Activated CD4-positive, alpha-beta T cell treated with anti-CD3 and anti-CD28 coated beads, Interleukin-2, amount 50 U/mL, for 48 hours (primary cell): ENCODE results near the gene MELK.

Source experiments
- DNase-seq, 2 experiments: peaks; one replicate each; pipeline ENCODE4 v3.0.0-alpha.2; 2020

MELK gene

GRCh38 chr9:36584620-36585460 is 12.1 kb downstream of the MELK start:
- DNase-seq: no peak

GRCh38 chr9:36590231-36590630 is 17.5 kb downstream of the MELK start:
- no peak for DNase-seq

DNA sequence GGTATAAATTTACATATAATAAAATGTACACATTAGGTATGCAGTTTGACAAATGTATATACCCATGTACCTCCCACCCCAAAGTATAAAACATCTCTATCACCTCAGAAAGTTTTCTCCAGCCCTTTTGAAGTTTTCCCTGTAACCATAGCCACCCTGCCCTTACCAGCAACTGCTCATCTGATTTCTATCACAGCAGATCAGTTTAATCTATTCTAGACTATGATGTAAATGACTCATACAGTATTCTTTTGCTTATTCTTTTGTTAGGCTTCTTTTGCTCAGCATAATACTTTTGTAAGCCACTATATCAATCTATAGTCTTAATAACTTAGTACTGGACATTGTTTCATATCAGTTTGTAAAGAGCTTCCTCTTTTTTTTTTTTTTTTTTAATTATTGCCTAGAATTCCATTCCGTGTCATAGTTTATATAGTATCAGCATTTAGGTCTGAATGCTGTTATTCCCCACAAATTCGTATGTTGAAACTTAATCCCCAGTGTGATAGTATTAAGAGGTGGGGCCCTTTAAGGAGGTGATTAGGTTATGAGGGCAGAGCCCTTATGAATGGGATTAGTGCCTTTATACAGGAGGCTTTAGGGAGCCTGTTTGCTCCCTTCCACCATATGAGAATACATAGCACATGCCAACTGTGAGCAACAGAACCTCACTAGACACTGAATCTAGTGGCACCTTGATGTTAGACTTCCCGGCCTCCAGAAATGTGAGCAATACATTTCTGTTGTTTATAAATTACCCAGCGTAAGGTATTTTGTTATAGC is 20.3 kb downstream of the MELK start:
- no peak for DNase-seq

DNA sequence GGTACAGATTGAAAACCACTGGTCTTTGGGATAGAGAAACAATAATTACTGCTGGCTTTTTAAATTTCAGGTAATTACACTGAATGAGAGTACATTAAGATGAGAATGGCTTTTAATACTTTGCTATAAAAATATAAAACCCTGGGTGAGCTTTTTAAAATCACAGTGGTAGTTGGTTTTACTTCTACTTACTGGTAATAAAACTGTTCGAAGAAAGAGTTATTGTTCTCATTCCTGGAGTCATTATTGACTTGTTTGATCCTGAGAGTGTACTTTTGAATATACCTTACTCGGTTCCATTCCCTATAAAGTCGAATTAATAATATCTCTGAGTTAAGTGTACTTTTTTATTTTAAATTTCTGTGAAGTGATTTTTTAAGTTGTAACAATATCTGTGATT is 21.5 kb downstream of the MELK start:
- no peak for DNase-seq

- DNase-seq: no peak
Observed at GRCh38 chr9:36597412-36598178, 24.9 kb downstream of the MELK start.

DNA sequence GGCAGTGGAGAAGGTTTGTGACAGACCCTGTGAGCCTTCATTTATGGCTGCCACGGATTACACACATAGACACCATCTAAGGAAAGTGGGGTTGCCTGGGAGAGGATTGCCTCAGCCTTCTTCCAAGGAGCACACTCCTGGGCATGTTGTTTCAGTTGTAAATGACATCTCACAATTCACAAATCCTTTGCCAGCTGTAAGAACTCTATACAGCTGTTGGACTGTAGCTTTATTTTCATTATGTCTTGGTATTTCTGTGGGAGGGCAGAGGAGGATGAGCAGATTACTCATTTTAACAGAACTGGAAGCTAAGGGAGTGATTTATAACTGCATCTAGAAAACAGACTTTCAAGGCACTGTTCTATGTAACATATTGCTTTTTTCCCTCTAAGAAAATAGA is 25.6 kb downstream of the MELK start:
- no peak for DNase-seq

DNA sequence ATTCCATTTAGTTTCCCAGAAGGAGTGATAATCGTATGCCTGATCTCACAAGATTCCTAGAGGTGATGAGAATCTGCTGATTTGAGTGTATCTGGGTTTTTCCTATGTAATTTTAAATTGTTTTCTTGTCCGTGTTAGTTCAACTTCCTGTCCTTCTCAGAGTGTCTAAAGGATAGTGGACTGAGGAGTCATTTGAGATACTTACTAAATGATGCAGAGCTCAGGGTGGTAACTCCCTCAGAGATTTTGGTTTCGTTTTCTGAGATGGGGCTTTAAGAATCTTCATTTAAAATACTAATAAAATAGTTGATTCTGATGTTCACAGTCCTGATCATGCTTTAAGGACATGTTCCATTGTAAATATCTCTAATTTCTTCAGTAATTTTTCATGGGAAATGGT is 30.3 kb downstream of the MELK start:
- DNase-seq: no peak

DNA sequence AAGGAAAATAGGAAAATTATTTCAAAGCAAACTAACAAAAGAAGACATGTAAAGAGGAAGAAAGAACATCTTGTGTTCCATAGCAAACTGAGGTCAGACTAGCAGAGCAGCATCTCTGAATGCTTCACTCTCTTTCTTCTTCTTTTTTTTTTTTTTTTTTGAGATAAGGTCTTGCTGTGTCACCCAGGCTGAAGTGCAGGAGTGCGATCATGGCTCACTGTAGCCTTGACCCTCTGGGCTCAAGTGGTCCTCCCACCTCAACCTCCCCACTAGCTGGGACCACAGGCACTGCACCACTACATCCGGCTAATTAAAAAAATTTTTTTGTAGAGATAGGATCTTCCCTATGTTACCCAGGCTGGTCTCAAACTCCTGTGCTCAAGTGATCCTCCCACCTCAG is 36.6 kb downstream of the MELK start:
- DNase-seq: no peak

DNA sequence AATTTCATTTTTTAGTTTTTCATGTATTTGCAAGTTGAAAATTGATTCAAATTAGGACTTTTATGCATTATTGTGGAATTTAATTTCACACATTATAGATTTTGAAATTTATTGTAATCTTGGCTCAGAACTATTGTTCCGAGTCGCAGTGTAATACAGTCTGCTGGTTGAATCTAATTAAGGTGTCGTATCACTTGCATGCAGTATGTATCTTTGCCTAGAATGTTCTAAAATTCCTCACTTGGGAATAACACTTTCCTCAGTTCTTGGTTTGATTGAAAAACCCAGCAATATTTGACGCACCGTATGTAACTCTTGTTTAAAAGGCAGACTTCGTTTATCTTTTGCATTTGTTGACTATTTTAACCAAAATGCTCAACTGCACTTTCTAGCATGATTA is 49.4 kb downstream of the MELK start:
- DNase-seq: no peak

- no peak for DNase-seq
Observed at GRCh38 chr9:36623280-36623679, 50.6 kb downstream of the MELK start.

DNA sequence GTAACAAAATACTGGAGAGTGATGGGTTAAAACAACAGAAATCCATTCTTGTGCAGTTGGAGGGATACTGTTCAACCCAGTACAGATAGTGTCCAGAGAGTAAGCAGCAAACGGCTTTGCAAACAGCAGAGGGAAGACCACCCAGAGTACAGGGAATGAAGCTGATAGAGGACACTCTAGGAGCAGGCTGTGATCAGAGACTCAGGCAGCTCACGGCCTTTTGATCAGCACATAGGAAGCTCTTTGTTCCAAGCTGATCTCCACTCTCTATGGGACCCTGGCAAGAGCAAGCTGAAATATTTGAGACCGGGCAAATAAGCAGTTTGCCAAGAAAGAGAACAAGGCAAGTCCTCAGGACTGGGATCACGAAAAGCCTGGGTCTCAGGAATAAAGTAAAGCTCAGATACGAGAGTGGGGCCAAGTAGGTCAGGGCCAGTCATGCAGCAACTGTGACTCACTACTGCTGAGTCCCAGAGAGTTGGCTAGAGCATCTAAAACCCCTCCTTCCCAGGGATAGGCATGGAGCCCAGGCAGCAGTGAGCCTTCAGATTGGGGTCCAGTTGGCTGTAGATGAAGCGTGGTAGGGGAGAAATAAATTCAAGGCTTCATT is 52.4 kb downstream of the MELK start:
- DNase-seq: no peak

DNA sequence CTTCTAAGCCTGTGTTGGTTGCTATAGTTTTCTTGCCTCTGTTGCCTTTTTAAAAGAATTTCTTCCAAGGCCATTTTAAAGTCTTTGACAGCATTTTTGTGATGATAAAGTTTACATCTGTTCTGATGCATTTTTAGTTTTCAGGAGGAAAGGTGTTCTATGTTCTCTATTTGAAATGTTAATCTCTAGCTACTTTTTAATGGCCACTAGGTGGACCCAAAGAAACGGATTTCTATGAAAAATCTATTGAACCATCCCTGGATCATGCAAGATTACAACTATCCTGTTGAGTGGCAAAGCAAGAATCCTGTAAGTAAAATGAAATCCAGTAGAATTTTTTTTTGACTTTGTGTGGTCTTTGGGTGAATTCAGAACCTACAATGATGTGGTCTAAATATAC is 60.2 kb downstream of the MELK start:
- no peak for DNase-seq

GRCh38 chr9:36637491-36638270 is 65.0 kb downstream of the MELK start:
- DNase-seq: no peak

GRCh38 chr9:36640771-36641381 is 68.2 kb downstream of the MELK start:
- no peak for DNase-seq

DNA sequence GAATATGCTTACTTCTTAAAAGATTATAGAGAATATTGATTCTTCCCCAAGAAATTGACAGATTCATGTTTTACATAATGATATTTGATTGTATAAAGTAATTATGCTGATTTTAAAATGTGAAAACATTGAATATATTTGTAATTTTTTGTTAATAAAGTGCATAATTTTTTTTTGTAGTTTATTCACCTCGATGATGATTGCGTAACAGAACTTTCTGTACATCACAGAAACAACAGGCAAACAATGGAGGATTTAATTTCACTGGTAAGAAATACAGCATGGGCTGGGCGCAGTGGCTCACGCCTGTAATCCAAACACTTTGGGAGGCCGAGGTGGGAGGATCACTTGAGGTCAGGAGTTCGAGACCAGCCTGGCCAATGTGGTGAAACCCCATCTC is 70.1 kb downstream of the MELK start:
- no peak for DNase-seq

DNA sequence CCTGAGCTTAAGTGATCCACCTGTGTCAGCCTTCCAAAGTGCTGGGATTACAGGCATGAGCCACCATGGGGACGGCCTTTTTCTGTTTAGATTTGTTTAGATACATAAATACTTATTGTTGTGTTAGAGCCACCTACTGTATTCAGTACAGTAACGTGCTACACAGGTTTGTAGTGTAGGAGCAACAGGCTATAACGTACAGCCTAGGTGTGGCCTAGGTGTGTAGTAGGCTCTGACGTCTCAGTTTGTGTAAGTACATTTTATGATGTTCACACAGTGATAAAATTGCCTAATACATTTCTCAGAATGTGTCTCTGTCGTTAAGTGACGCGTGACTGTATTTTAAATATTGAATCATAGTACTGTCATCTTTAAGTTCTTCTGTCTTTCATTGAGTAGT is 84.1 kb downstream of the MELK start:
- no peak for DNase-seq

DNA sequence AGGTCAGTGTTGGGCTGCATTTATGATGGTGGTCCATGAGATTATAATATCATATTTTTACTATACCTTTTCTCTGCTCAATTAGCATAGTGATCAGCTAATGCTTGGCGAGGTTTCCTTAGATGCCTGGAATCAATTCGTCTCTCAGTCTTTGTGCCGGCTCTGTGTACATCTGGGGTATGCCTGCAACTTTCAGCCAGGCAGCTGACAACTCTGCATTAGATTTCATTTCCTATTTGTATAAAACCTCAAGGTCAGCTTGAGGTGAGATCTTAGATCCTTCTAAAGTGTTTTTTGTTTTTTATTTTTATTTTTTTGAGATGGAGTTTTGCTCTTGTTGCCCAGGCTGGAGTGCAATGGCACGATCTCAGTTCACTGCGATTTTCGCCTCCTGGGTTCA is 86.8 kb downstream of the MELK start:
- no peak for DNase-seq

DNA sequence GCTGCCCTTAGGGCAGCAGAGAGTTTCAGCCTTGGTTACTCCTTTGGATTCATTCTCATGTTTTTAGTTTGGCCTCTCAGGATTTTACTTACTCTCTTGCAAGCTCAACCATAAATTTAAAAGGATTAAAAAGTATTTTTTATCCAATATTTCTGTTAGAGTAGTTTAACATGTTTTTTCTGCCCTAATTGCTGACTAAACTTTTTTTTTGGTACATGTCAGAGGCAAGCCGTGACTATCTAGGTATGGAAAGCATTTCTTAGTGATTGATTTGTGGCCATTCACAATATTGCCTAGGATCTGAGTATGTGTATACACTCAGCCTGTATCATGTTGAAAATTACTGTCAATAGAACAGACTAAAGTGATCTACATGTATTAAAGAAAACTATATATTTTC is 92.1 kb downstream of the MELK start:
- DNase-seq: no peak

GRCh38 chr9:36665387-36665786 is 92.7 kb downstream of the MELK start:
- no peak for DNase-seq

DNA sequence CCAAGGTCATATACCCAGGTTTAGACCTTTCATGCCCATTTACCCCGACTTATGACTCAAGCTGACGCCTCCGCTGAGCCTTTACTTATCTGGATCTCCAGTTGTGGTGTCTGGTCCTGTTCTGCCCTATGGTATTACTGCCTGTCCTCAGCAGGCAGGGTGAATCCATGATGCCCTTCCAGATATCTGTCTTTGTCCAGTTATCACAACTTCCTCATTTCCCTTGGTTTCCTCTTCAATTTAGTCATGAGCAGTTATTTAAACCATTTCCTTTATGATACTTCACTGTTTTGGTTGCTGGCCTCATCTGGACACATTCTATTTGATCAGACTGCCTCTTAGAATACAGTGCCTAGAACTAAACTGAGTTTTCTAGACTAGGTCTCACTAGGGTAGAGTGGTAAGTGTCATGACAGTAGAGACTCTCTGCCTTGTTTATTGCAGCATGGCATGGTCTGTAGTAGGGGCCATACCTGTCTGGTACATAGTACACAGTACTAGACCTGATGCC is 93.3 kb downstream of the MELK start:
- no peak for DNase-seq

- no peak for DNase-seq
Observed at GRCh38 chr9:36671561-36671960, 98.9 kb downstream of the MELK start.

GRCh38 chr9:36676091-36676490 is 103.4 kb downstream of the MELK start:
- no peak for DNase-seq
